Common myeloid progenitor, CD34-positive (primary cell): ENCODE measurements around the gene PRKN.
"Not testable (repeated sequence)": the region's sequence is repeated elsewhere in the genome, so short reads cannot be mapped to it uniquely, and the experiment has no call there.

ENCODE experiments used
- CTCF ChIA-PET: fragments of 350-600 bp; sonication (Branson Sonifier 250); formaldehyde crosslinking; loops from one replicate; lab custom pipeline; 2021; ENCODE audit warnings: antibody characterized with exemption; lab: Charles Lee
- POLR2A ChIA-PET: fragments of 350-600 bp; sonication (Branson Sonifier 250); formaldehyde crosslinking; loops from one replicate; lab custom pipeline; 2021; ENCODE audit warnings: antibody characterized with exemption; lab: Charles Lee
- DNase-seq, 3 donors: peaks; one replicate each; pipeline versions ENCODE4 v3.0.0 to v3.0.0-alpha.2; 2013
- H3K27ac ChIP-seq, 2 experiments: 1 replicate in 1 of 2; 2 replicates in 1 of 2; pipeline ENCODE4 v1.7.0; 2013; ENCODE audit warnings: inconsistent platforms in 2 of 2, low read length in 2 of 2, mild to moderate bottlenecking in 2 of 2, low read depth in 1 of 2, moderate library complexity in 1 of 2; ENCODE audit not compliant: severe bottlenecking in 2 of 2, insufficient read depth in 1 of 2, poor library complexity in 1 of 2
- H3K27me3 ChIP-seq, 5 experiments: replicated peaks in 2 of 5; 1 replicate in 3 of 5; 2 replicates in 2 of 5; pipeline versions ENCODE4 v1.6.1 to v1.7.0; 2013; ENCODE audit warnings: low read length in 4 of 5, mild to moderate bottlenecking in 2 of 5, moderate library complexity in 2 of 5, inconsistent platforms in 1 of 5; ENCODE audit not compliant: insufficient read depth in 5 of 5, control insufficient read depth in 4 of 5
- H3K36me3 ChIP-seq, 4 experiments: 1 replicate in 2 of 4; 2 replicates in 2 of 4; pipeline versions ENCODE4 v1.6.1 to v1.7.0; 2013; ENCODE audit warnings: low read length in 3 of 4, control low read depth in 1 of 4, mild to moderate bottlenecking in 1 of 4; ENCODE audit not compliant: control insufficient read depth in 4 of 4, insufficient read depth in 4 of 4
- H3K4me1 ChIP-seq, 4 experiments: 1 replicate in 3 of 4; 2 replicates in 1 of 4; pipeline versions ENCODE4 v1.6.1 to v1.7.1; 2013; ENCODE audit warnings: low read length in 3 of 4, mild to moderate bottlenecking in 3 of 4, control low read depth in 1 of 4, inconsistent platforms in 1 of 4, moderate library complexity in 1 of 4; ENCODE audit not compliant: control insufficient read depth in 4 of 4, insufficient read depth in 4 of 4; ENCODE audit errors: control extremely low read depth in 1 of 4
- H3K4me3 ChIP-seq, 7 experiments: 1 replicate in 4 of 7; 2 replicates in 3 of 7; pipeline versions ENCODE4 v1.5.1 to v1.7.0; 2013; ENCODE audit warnings: mild to moderate bottlenecking in 7 of 7, low read length in 6 of 7, moderate library complexity in 6 of 7, inconsistent platforms in 2 of 7, low read depth in 2 of 7, control low read depth in 1 of 7; ENCODE audit not compliant: insufficient read depth in 4 of 7, control insufficient read depth in 1 of 7; ENCODE audit errors: extremely low read depth in 1 of 7
- H3K9me3 ChIP-seq, 5 experiments: 1 replicate in 4 of 5; 2 replicates in 1 of 5; pipeline versions ENCODE4 v1.6.1 to v1.7.1; 2013; ENCODE audit warnings: low read length in 4 of 5, mild to moderate bottlenecking in 2 of 5, inconsistent platforms in 1 of 5, low read depth in 1 of 5, moderate library complexity in 1 of 5; ENCODE audit not compliant: control insufficient read depth in 4 of 5, insufficient read depth in 2 of 5; ENCODE audit errors: control extremely low read depth in 1 of 5
- WGBS: methylation state at CpG from one replicate; pipeline ENCODE4 v1.1.5; 2013; ENCODE audit not compliant: insufficient coverage; 5-methylcytosine and 5-hydroxymethylcytosine counted together

The PRKN gene

DNA sequence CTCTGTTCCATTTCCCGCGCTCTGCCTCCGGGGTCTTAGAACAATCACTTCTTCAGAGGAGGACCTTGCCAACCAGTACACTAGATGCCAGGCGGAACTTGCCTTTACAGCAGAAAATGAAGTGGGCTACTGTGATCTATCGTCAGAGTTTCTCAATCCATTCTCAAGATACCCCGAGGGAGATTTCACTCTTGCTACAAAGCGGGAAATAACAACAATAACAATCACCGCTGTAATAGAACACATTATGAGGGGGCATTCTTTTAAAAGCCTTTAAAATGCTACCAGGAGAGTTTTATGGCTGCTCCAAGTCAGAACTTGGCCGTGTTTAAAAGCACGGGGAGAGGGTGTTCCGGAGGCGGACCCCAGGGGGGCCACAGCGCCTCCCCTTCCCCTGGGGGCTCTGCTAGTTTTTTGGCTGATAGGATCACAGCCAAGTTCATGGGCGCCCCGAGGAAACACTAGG is 836.7 kb downstream of the PRKN start:
- DNase-seq, result peak; percentile 18 to 58 (median 28)
- 42% methylated on average over 10 of the region's 15 CpGs for WGBS
- Histone ChIP-seq H3K27me3 (no peaks in the 10 kb centered on the region), H3K36me3 (no peaks in the 10 kb centered on the region), H3K4me1 (peaks cover 0 to 11% (median 0%) of the 10 kb centered on the region in 4 experiments), H3K27ac (peak overlapping the region in 1 of 2 experiments; percentile 52), H3K9me3 (no peaks in the 10 kb centered on the region), H3K4me3 (peak overlapping the region in 4 of 7 experiments; percentile 6 to 67 (median 38))
- CTCF ChIA-PET, result no interaction called here
- POLR2A ChIA-PET, result no interaction called here

DNA sequence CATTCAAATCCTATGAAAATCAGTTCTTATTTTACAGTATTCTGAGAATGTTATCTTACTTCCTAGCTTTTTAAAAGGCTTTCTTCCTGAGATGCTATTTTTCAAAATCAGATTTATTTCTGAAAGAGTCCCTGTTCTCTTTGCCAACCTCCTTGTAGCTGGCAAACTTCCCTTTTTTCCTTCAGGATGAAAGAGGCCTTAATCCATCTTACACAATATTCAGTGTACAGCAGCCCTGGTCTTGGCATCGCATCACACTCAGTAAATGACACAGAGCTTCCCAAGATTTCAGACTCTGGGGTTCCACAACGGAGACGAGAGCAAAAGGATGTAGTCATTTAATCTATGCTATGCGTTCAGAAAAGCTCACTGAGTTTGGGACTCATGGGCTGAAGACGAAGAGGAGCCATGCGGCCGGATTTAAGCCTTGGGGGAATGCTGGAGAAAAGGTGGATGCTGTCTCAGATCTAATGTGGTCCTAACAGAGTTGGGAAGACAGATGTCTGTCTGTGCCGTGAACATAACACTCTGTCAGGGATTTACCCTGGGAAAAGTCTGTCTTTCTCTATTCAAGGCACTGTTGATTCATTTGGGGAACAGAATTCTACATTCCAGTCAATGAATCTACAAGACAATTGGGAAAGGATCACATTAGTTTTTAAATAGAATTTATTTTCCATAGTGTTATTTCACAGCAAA is 837.3 kb downstream of the PRKN start:
- DNase-seq, result no peak
- no peak overlapping the region for H3K27ac ChIP-seq
- CTCF ChIA-PET, result no interaction called here
- peaks cover 0 to 11% (median 0%) of the 10 kb centered on the region in 4 experiments for H3K4me1 ChIP-seq
- no peaks in the 10 kb centered on the region for H3K36me3 ChIP-seq
- WGBS, result 92% methylated on average over 7 of the region's 8 CpGs
- H3K4me3 ChIP-seq, result peak overlapping the region in 2 of 7 experiments; percentile 41 to 67
- no peaks in the 10 kb centered on the region for H3K9me3 ChIP-seq
- POLR2A ChIA-PET, result no interaction called here
- H3K27me3 ChIP-seq, result no peaks in the 10 kb centered on the region

DNA sequence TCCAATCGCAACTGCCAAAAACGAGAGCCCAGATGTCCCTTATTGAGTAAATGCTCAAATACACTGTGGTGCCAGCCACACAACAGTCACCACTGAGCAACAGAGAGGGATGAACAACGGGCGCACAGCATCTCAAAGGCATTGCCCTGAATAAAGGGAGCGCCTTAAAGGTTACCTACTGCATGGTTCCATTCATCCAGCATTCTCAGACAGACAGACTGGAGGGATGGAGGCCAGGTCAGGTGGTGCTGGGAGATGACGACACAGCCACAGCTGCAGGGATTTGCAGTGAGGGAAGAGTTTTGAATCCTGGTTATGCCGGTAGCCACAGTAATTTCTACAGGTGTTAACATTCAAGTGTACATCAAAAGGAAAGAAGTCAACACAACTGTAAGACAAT is 838.2 kb downstream of the PRKN start:
- CTCF ChIA-PET, result interaction anchor here (1.5 kb wide), 1 partner anchor 30 kb away, joined by 3 read pairs; no protein-coding TSS in a partner anchor
- POLR2A ChIA-PET, result no interaction called here
- no peak for DNase-seq
- WGBS, result 96% methylated on average over 6 of the region's 7 CpGs
- Histone ChIP-seq H3K4me1 (peaks cover 0 to 11% (median 0%) of the 10 kb centered on the region in 4 experiments), H3K36me3 (no peaks in the 10 kb centered on the region), H3K27ac (no peak overlapping the region), H3K27me3 (no peaks in the 10 kb centered on the region), H3K4me3 (no peak overlapping the region), H3K9me3 (no peaks in the 10 kb centered on the region)

DNA sequence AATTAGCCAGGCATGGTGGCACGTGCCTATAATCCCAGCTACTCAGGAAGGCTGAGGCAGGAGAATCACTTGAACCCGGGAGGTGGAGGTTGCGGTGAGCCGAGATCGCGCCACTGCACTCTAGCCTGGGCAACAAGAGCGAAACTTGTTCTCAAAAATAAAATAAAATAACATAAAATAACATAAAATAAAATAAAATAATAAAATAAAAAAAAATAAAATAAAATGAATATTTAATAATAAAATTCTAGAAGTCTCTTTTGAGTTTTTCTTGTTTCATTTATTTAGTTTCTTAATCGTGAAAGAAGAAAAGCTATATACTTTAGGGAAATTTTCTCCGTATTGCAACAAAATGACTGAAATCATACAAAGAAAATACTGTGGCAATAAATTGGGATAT is 841.0 kb downstream of the PRKN start:
- CTCF ChIA-PET, result interaction anchor here (0.6 kb wide), 1 partner anchor 77 kb away, joined by 3 read pairs; no protein-coding TSS in a partner anchor
- DNase-seq, H3K27me3 ChIP-seq, H3K36me3 ChIP-seq, H3K9me3 ChIP-seq, H3K4me1 ChIP-seq, H3K4me3 ChIP-seq, H3K27ac ChIP-seq, POLR2A ChIA-PET: not testable (repeated sequence)
- 100% methylated on average over 1 of the region's 9 CpGs for WGBS

DNA sequence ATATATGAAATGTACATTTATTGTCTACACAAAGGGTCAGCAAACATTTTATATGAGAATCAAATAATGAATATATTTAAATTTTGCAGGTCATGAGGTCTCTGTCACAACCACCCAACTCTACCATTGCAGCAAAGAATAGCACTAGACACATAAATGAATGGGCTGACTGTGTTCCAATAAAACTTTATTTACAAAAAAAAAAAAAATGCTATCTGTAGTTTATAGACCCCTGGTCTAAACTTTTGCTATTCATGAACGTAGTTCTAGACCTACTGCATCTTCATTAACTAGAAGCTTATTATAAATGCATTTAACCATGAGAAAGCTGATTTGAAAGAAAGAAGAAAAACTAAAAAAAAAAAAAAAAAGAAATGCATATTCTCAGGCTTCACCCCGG is 842.8 kb downstream of the PRKN start:
- H3K4me1 ChIP-seq, result no peaks in the 10 kb centered on the region
- POLR2A ChIA-PET, result interaction anchor here (0.6 kb wide), 1 partner anchor 337 kb away, joined by 4 read pairs; no protein-coding TSS in a partner anchor
- 100% methylated on average over 1 of the region's 2 CpGs for WGBS
- DNase-seq, result no peak
- H3K9me3 ChIP-seq, result no peaks in the 10 kb centered on the region
- no peak overlapping the region for H3K27ac ChIP-seq
- no peaks in the 10 kb centered on the region for H3K27me3 ChIP-seq
- H3K4me3 ChIP-seq, result no peak overlapping the region
- no peaks in the 10 kb centered on the region for H3K36me3 ChIP-seq
- CTCF ChIA-PET, result no interaction called here

DNA sequence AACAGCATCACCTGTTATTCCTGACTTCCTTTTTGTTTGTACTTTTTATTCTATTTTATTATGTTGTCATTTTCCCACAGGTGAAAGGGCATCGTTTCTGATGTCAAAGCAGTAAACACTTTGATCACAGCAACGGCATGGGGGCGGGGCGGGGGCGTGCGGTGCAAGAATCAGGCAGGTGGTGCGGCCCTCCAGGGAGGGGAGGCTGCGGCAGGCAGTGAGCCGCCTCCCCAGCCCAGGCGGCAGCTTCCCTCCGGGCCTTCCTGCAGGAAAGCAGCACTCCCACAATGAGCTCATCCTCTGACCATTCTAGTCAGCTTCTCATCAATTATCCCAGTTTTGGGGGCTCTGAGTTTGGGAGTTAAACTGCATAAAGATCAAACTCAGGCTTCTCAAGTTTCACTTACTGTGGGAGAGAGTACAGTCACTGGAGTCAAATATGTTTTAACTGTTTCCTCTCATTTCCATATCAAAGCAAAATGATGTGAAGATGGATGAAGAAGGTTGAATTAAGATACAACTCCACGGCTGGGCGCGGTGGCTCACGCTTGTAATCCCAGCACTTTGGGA is 845.3 kb downstream of the PRKN start:
- ChIA-PET CTCF (interaction anchor here (1.0 kb wide), 1 partner anchor 25 kb away, joined by 3 read pairs; no protein-coding TSS in a partner anchor), POLR2A (no interaction called here)
- no peaks in the 10 kb centered on the region for H3K4me1 ChIP-seq
- no peak overlapping the region for H3K4me3 ChIP-seq
- no peaks in the 10 kb centered on the region for H3K36me3 ChIP-seq
- H3K27ac ChIP-seq, result no peak overlapping the region
- H3K27me3 ChIP-seq, result no peaks in the 10 kb centered on the region
- DNase-seq, result no peak
- 100% methylated on average over 1 of the region's 15 CpGs for WGBS
- peaks cover 0 to 3% (median 0%) of the 10 kb centered on the region in 5 experiments for H3K9me3 ChIP-seq

DNA sequence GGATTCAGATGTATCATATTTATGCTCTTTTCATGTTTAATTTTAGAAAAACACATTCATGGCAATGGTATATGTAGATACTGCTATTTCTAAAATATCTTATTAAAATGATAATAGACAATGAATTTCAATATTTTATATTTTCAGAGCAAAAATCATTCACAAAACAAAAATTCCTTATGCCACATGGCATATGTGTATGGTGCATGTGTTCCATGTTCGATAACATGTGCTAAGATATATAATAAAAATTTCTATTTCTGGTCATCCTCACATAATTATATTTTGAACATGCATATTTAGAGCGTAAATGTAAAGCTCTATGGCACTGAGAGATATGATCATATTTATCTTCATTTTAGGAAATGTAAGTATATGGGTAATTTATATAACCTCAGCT is 847.5 kb downstream of the PRKN start:
- no CpG with 5 or more reads among the region's 2 CpGs for WGBS
- CTCF ChIA-PET, result no interaction called here
- no peak overlapping the region for H3K4me3 ChIP-seq

More for the DNA sequence above, 847.5 kb downstream of the PRKN start:
- no peak for DNase-seq
- Histone ChIP-seq H3K27me3 (no peaks in the 10 kb centered on the region), H3K27ac (no peak overlapping the region), H3K36me3 (no peaks in the 10 kb centered on the region), H3K9me3 (peaks cover 0 to 3% (median 0%) of the 10 kb centered on the region in 5 experiments), H3K4me1 (no peaks in the 10 kb centered on the region)
- POLR2A ChIA-PET, result no interaction called here
